Activated CD4-positive, alpha-beta T cell treated with anti-CD3 and anti-CD28 coated beads, Interleukin-2, amount 10 ng/mL, durations not matched to agents 7 days and 5 days (primary cell): Measurements from ENCODE around the gene TRIM44. TPM values are rescaled to one million over a fixed set of nuclear protein-coding genes. Genes with fewer than 3 reads are reported as not detected.
"Not testable (repeated sequence)": the region's sequence is repeated elsewhere in the genome, so short reads cannot be mapped to it uniquely, and the experiment has no call there.

Source experiments
- CTCF ChIA-PET: fragments of 350-600 bp; sonication (Branson Sonifier 250); formaldehyde crosslinking; loops from one replicate; lab custom pipeline; 2021; ENCODE audit warnings: antibody characterized with exemption; lab: Charles Lee
- POLR2A ChIA-PET: fragments of 350-600 bp; sonication (Branson Sonifier 250); formaldehyde crosslinking; loops from one replicate; lab custom pipeline; 2021; ENCODE audit warnings: antibody characterized with exemption; lab: Charles Lee
- DNase-seq: peaks from one replicate; pipeline ENCODE4 v3.0.0-alpha.2; 2020
- H3K27ac Mint-ChIP-seq: one replicate; pipeline ENCODE4 v1.8.0; 2021; ENCODE audit warnings: mild to moderate bottlenecking, moderate library complexity, mixed read lengths
- H3K27me3 Mint-ChIP-seq: one replicate; pipeline ENCODE4 v1.8.0; 2021; ENCODE audit warnings: mixed read lengths
- H3K36me3 Mint-ChIP-seq: one replicate; pipeline ENCODE4 v1.8.0; 2021; ENCODE audit warnings: low read depth, mixed read lengths
- H3K4me1 Mint-ChIP-seq: one replicate; pipeline ENCODE4 v1.8.0; 2021; ENCODE audit warnings: mixed read lengths
- H3K4me3 Mint-ChIP-seq: one replicate; pipeline ENCODE4 v1.8.0; 2021; ENCODE audit warnings: mild to moderate bottlenecking, moderate library complexity, mixed read lengths
- H3K9me3 Mint-ChIP-seq: one replicate; pipeline ENCODE4 v1.8.0; 2021; ENCODE audit warnings: mixed read lengths
- total RNA-seq, 2 experiments: library from RNA; stranded (reverse); gene quantifications; one replicate each; pipeline ENCODE4 v1.2.3, GENCODE V29; 2021

The TRIM44 gene
- total RNA-seq, 2 experiments from 2014 or later = 34.9 to 42.6 TPM

GRCh38 chr11:35682230-35683173 is 19.9 kb downstream of the TRIM44 start:
- DNase-seq = no peak
- ChIA-PET CTCF (no interaction called here), POLR2A (no interaction called here)
- Mint-ChIP-seq H3K27me3 (no peaks in the 10 kb centered on the region), H3K36me3 (peaks cover 14% of the 10 kb centered on the region), H3K27ac (no peak overlapping the region), H3K4me3 (no peak overlapping the region), H3K4me1 (peaks cover 11% of the 10 kb centered on the region), H3K9me3 (peaks cover 3% of the 10 kb centered on the region)

GRCh38 chr11:35683728-35684339 is 21.3 kb downstream of the TRIM44 start:
- ChIA-PET CTCF (no interaction called here), POLR2A (no interaction called here)
- Mint-ChIP-seq H3K9me3 (no peaks in the 10 kb centered on the region), H3K36me3 (peaks cover 16% of the 10 kb centered on the region), H3K4me1 (peaks cover 11% of the 10 kb centered on the region), H3K27me3 (no peaks in the 10 kb centered on the region), H3K27ac (no peak overlapping the region), H3K4me3 (no peak overlapping the region)
- DNase-seq = no peak

GRCh38 chr11:35688023-35688422 is 25.4 kb downstream of the TRIM44 start:
- Mint-ChIP-seq H3K27me3 (no peaks in the 10 kb centered on the region), H3K4me3 (no peak overlapping the region), H3K36me3 (peaks cover 23% of the 10 kb centered on the region), H3K27ac (no peak overlapping the region), H3K9me3 (no peaks in the 10 kb centered on the region), H3K4me1 (peaks cover 2% of the 10 kb centered on the region)
- no peak for DNase-seq
- ChIA-PET CTCF (no interaction called here), POLR2A (no interaction called here)

- DNase-seq = no peak
- H3K27ac Mint-ChIP-seq = no peak overlapping the region
- H3K27me3 Mint-ChIP-seq = no peaks in the 10 kb centered on the region
- CTCF ChIA-PET = no interaction called here
- POLR2A ChIA-PET = no interaction called here
- H3K4me3 Mint-ChIP-seq = no peak overlapping the region
- H3K4me1 Mint-ChIP-seq = peaks cover 2% of the 10 kb centered on the region
- H3K36me3 Mint-ChIP-seq = peaks cover 26% of the 10 kb centered on the region
- peaks cover 2% of the 10 kb centered on the region for H3K9me3 Mint-ChIP-seq
Measured at GRCh38 chr11:35689081-35689996, 26.8 kb downstream of the TRIM44 start.

GRCh38 chr11:35702126-35702525 is 39.6 kb downstream of the TRIM44 start:
- H3K4me3 Mint-ChIP-seq = no peak overlapping the region
- POLR2A ChIA-PET = no interaction called here

GRCh38 chr11:35709376-35709775 is 46.8 kb downstream of the TRIM44 start:
- Mint-ChIP-seq H3K9me3 (peaks cover 2% of the 10 kb centered on the region), H3K36me3 (no peaks in the 10 kb centered on the region), H3K27me3 (no peaks in the 10 kb centered on the region), H3K27ac (no peak overlapping the region), H3K4me1 (no peaks in the 10 kb centered on the region), H3K4me3 (no peak overlapping the region)
- POLR2A ChIA-PET = no interaction called here
- CTCF ChIA-PET = no interaction called here
- no peak for DNase-seq

More at GRCh38 chr11:35702126-35702525, 39.6 kb downstream of the TRIM44 start:
- no peaks in the 10 kb centered on the region for H3K27me3 Mint-ChIP-seq
- H3K36me3 Mint-ChIP-seq = peaks cover 13% of the 10 kb centered on the region
- CTCF ChIA-PET = no interaction called here
- peaks cover 7% of the 10 kb centered on the region for H3K9me3 Mint-ChIP-seq
- H3K27ac Mint-ChIP-seq = no peak overlapping the region
- no peaks in the 10 kb centered on the region for H3K4me1 Mint-ChIP-seq
- no peak for DNase-seq

GRCh38 chr11:35711173-35711910 is 48.8 kb downstream of the TRIM44 start:
- peaks cover 11% of the 10 kb centered on the region for H3K4me1 Mint-ChIP-seq
- DNase-seq = no peak
- CTCF ChIA-PET = no interaction called here
- no peak overlapping the region for H3K27ac Mint-ChIP-seq
- H3K9me3 Mint-ChIP-seq = peaks cover 17% of the 10 kb centered on the region
- no peak overlapping the region for H3K4me3 Mint-ChIP-seq
- no peaks in the 10 kb centered on the region for H3K27me3 Mint-ChIP-seq
- POLR2A ChIA-PET = no interaction called here
- peaks cover 13% of the 10 kb centered on the region for H3K36me3 Mint-ChIP-seq

- ChIA-PET POLR2A (no interaction called here), CTCF (no interaction called here)
- peaks cover 13% of the 10 kb centered on the region for H3K36me3 Mint-ChIP-seq
- peaks cover 22% of the 10 kb centered on the region for H3K9me3 Mint-ChIP-seq
- H3K27ac Mint-ChIP-seq = no peak overlapping the region
- no peak overlapping the region for H3K4me3 Mint-ChIP-seq
- DNase-seq = no peak
- no peaks in the 10 kb centered on the region for H3K27me3 Mint-ChIP-seq
- peaks cover 11% of the 10 kb centered on the region for H3K4me1 Mint-ChIP-seq
Measured at GRCh38 chr11:35711924-35712323, 49.3 kb downstream of the TRIM44 start.

- no peaks in the 10 kb centered on the region for H3K27me3 Mint-ChIP-seq
- H3K36me3 Mint-ChIP-seq = peaks cover 13% of the 10 kb centered on the region
- DNase-seq = no peak
- no peak overlapping the region for H3K4me3 Mint-ChIP-seq
- H3K27ac Mint-ChIP-seq = no peak overlapping the region
- peaks cover 22% of the 10 kb centered on the region for H3K9me3 Mint-ChIP-seq
- CTCF ChIA-PET = no interaction called here
- POLR2A ChIA-PET = no interaction called here
- peaks cover 11% of the 10 kb centered on the region for H3K4me1 Mint-ChIP-seq
Measured at GRCh38 chr11:35712533-35712932, 50.0 kb downstream of the TRIM44 start.

GRCh38 chr11:35714882-35715627 is 52.5 kb downstream of the TRIM44 start:
- no peak for DNase-seq
- H3K4me3 Mint-ChIP-seq = no peak overlapping the region
- H3K27me3 Mint-ChIP-seq = no peaks in the 10 kb centered on the region
- peaks cover 13% of the 10 kb centered on the region for H3K36me3 Mint-ChIP-seq
- peaks cover 22% of the 10 kb centered on the region for H3K9me3 Mint-ChIP-seq
- CTCF ChIA-PET = no interaction called here
- POLR2A ChIA-PET = no interaction called here
- H3K27ac Mint-ChIP-seq = no peak overlapping the region
- H3K4me1 Mint-ChIP-seq = peaks cover 11% of the 10 kb centered on the region

- Mint-ChIP-seq H3K9me3 (peaks cover 22% of the 10 kb centered on the region), H3K4me1 (peaks cover 11% of the 10 kb centered on the region), H3K36me3 (peaks cover 13% of the 10 kb centered on the region)
- POLR2A ChIA-PET, H3K27me3 Mint-ChIP-seq, H3K27ac Mint-ChIP-seq, DNase-seq, H3K4me3 Mint-ChIP-seq, CTCF ChIA-PET: not testable (repeated sequence)
Measured at GRCh38 chr11:35715677-35716076, 53.1 kb downstream of the TRIM44 start.

- CTCF ChIA-PET = no interaction called here
Measured at GRCh38 chr11:35717043-35717442, 54.5 kb downstream of the TRIM44 start.

More at GRCh38 chr11:35717043-35717442, 54.5 kb downstream of the TRIM44 start:
- no peak overlapping the region for H3K27ac Mint-ChIP-seq
- POLR2A ChIA-PET = no interaction called here
- no peak overlapping the region for H3K4me3 Mint-ChIP-seq
- no peak for DNase-seq
- H3K27me3 Mint-ChIP-seq = no peaks in the 10 kb centered on the region
- peaks cover 13% of the 10 kb centered on the region for H3K36me3 Mint-ChIP-seq
- peaks cover 22% of the 10 kb centered on the region for H3K9me3 Mint-ChIP-seq
- peaks cover 14% of the 10 kb centered on the region for H3K4me1 Mint-ChIP-seq
